Measurements from ENCODE around the gene OAT. TPM values are rescaled to one million over a fixed set of nuclear protein-coding genes. Genes with fewer than 3 reads are reported as not detected.
"Not testable (repeated sequence)": the region's sequence is repeated elsewhere in the genome, so short reads cannot be mapped to it uniquely, and the experiment has no call there.

OAT gene
- polyA plus RNA-seq, 12 donors = 52.7 to 163 (median 77.7) TPM; not detected in 1

DNA sequence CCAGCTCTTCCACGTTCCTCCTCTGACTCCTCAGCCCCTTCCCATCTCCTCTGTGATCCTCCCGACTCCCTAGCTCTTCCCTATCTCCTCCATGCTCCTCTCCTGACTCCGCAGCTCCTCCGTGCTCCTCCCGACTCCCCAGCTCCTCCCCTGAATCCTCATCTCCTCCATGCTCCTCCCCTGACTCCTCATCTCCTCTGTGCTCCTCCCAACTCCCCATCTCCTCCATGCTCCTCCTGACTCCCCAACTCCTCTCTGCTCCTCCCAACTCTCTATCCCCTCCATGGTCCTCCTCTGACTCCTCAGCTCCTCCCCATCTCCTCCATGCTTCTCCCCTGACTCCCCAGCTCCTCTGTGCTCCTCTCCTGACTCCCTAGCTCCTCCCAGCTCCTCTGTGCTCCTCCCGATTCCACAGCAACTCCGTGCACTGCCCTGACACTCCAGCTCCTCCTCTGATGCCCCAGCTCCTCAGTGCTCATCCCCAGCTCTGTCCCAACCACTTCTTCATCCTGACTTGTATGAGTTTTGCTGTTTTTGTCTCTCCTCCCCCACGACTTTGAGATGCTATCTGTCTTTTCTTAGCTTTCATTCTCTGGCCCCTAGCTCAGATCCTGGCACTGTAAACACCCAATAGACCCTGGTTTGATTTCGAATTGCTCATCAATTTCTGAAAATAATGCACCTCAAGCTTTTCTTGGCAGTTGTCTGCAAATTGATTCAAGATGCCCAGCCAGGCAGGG lies 38.3 kb downstream of the OAT start:
- DNase-seq = no peak

DNA sequence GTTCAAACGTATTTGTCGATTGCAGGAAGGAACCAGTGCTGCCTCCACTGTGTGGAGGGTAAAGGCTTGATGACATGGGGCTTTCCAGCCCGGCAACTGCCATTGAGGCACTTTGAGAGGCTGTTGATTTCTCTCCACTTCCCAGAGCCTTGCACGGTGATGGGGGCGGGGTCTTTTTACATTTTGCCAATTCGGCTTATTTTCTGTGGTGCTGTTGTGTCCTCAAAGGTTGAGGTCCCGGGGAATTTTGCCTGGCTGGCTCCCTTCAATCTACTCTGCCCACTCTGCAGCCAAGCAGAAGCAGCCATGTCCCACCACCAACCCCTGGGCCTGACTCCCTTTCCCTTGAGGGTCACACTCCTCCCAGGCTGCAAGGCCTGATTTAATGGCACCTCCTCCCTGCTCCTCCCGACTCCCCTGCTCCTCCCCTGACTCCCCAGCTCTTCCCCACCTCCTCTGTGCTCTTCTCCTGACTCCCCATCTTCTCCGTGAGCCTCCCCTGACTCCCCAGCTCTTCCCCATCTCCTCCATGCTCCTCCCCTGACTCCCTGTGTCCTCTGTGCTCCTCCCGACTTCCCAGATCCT lies 39.0 kb downstream of the OAT start:
- no peak for DNase-seq

DNA sequence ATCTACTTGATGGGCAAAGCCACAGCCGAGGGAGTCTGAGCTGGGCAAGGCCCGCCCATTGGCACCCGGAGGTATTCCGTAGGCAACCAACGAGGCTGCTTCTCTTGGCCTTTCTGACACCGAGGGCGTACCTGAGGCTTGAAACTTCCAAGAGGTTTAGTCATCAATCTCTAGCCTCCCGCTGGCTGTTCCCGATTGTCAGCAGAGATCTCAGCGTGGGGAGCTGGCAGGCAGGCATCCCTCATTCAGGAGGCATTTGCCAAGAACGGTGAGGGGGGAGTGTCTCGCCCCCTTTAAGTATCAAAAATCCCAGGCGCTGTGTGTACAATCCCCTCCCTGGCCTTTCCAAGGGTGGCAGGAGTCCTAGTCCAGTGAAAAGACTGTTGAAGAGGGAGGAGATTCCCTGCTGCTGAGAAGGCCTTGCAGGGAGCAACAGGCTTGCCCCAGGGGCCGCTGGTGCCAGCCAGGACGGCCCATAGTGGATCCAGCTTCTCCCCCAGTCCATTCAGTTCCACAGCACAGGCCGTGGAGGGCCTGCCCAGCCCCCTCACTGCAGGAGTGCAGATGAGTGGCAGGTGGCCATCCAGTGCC lies 39.7 kb downstream of the OAT start:
- DNase-seq = no peak

DNA sequence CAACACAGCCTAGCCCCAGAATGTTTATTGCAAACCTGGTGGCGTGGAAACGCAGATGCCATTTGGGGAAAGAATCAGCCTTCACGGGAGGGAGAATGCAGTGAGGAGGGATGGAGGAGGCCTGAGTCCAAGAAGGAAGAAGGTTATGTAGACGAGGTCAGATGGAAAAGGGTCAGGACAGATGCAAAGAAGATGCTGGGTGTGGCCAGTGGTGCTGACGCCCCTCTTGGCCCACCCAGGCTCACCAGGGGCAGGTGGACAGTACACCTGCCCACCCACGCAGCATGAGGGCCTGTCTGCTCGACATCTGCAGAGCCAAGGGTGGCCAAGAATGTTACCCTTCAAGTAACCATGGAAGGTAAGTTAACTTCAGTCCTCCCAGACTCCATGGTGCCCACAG lies 40.5 kb downstream of the OAT start:
- DNase-seq = no peak

DNA sequence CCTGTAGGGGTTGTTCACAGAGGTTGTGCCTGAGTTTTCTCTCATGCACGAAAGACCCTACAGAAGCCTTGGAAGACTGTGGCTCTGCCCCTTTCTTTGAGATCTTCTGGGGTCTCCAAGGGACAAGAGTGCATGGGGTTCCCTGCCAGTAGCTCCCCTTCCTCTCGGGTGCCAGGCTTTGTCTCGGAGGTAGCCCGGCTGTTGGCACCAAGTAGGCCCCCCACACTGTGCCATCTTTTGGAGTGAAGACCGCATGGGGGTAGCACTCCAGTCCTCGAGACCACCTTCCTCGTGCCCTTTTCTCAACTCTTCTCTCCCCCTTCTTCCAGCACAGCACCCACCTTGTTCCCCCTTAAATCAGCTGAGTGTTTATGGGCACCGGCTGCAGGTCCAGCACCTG lies 41.6 kb downstream of the OAT start:
- DNase-seq = no peak

DNA sequence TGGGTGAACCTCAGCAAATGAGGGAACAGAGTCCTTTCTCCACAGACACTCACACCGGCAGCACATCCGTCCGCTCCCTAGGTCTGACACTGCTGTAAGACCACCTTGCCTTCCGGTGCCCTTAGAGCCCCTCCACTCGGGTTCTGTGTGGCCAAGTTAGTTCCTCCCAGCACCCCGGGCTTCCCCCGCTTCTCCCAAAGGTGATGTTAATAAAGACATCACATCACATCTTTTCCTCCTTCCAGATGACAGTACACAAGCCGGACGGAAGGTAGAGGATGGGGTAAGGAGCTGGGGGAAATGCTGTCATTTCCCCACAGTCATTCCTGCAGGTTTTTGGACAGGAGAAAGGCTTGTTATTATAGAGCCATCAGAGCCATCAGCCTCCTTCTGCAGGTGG lies 42.3 kb downstream of the OAT start:
- no peak for DNase-seq

DNA sequence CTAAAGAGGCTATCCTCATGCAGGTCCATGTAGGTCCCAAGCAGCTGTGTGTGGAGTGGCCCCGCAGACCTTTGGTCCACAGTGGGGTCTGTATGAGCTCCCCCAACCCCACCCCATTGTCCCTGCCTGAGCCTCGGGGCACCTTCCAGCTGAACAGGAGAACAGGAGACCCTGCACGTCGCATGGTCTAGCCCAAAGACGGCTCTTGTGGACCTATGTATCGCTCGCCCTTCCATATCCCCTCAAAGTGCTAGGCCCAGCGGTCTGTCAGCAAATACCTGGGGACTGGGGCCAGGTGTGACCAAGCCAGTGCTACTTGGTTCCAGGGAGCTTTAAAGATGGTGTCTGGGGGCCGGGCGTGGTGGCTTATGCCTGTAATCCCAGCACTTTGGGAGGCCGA lies 43.0 kb downstream of the OAT start:
- DNase-seq = no peak

DNA sequence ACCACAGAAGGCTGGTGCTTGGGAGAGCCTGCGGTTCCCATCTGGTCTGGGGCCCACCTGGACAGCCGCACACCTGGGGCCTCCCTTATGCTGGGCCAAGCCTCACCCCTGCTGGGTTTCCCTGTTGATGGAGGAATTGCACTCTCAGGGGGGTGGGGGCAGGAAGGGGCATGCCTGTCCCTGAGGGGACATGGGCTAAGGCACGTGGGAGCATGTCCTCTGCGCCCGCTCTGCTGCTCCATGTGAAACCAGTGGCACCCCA lies 43.4 kb downstream of the OAT start:
- no peak for DNase-seq

DNA sequence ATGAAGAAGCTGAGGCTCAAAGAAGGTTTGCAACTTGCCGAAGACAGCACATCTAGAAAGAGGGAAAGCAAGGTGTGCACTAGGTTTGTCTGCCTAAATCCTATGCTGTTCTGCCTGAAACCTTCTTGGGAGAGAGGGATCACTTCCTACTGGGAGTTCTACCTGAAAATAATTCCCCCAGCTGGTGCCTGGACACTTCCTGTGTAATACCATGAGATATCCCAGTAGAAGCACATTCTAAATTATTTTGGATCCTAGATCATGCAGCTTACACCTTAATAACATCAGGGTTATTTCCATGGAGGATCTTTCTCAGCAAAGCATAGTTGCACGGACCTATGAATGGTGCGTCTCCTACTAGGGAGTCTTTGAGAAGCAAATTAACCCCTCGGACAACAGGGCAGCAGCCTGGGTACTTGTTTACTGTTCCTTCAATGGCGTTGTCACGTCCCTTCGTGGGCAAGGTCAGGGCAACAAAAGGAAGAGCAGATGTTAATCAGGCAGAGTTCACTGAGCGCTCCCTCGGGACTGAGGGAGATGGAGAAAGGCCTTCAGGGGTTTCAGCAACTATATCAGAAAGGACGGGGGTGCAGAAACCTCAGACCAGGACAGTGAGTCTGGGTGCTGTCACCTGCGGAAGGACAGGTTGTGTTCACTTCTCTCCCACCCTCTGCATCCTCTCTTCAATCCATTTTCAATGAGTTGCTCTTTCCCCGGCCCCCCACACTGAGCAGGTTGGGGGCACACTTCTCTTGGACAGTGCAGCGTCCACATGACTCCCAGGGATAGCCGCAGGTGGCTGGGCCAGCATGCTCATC lies 44.0 kb downstream of the OAT start:
- DNase-seq = no peak

DNA sequence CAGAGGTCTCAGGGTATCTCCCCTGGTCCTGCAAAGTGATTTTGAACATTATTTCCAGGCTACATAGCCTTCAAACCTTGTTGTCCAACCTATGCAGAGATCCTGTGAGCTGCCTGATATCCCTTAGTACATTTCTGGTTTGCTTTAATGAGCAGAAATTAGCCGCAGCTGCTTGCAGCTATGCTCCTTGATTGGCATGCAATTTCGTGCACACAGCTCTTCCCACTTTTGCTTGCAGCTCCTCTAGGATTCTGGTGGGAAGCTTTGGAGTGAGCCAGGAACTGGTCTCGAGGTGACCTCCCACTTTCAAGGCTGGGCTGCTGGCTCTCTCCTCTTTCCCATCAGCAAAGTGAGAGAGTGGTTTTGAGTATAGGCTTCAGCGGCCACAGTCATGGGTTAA lies 45.8 kb downstream of the OAT start:
- DNase-seq = no peak

DNA sequence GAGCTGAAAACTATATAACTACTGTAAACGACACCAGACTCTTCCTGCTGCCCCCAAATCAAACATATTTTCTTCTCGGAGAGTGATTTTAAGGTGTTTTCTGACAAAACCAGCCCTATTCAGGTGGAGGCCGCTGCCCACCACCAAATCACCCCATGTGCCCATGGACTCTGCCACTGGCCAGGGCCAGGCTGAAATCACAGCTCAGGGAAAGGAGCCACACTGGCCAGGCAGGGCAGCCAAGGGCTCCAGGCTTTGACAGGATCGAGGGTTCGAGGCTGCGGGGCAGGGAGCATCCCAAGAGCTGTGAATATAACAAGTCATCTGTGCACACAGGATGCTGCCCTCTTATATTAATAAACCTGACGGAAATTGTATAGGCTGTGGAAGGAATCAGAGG lies 48.3 kb downstream of the OAT start:
- no peak for DNase-seq

DNA sequence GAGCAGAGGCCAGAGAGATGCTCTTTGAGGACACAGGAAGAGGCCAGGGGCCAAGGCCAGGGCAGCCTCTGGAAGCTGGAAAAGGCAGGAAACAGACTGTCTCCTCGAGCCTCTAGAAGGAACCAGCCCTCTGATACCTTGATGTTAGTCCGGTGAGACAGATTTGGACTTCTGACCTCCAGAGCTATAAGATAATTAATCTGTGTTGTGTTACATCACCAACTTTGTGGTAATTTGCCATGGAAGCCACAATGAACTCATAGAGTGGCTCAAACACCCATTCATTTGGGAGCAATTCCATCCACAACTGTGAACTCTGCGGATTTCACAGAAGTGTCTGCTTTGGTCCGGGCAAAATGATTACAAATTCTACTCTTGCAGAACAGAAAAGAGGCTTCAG lies 48.7 kb downstream of the OAT start:
- no peak for DNase-seq

DNA sequence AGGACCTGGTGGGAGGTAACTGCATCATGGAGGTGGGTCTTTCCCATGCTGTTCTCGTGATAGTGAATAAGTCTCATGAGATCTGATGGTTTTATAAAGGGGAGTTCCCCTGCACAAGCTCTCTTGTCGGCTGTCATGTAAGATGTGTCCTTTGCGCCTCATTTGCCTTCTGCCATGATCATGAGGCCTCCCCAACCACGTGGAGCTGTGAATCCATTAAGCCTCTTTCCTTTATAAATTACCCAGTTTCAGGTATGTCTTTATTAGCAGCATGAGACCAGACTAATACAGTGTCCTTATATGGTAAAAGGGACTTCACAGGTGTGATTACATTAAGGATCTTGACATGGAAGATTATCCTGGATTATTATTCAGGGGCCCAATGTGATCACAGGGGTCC lies 49.2 kb downstream of the OAT start:
- not testable (repeated sequence) for DNase-seq

DNA sequence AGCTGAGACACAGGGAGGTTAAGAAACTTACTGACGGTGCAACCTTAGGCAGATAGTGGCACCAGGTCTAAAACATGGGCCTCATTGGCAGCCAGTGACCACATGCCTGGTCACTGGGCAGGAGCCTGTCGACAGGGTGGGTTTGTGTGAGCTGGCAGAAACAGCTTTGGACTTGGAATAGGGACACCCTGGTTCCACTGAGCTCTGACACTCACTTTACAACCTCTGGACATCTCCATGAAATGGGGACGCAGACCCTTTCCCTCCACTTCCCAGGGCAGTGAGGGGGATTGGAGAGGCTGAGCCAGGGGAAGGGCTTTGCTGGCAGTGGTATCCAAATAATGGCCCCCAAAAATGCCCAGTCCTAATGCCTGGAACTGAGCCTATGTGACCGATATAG lies 49.7 kb downstream of the OAT start:
- no peak for DNase-seq

DNA sequence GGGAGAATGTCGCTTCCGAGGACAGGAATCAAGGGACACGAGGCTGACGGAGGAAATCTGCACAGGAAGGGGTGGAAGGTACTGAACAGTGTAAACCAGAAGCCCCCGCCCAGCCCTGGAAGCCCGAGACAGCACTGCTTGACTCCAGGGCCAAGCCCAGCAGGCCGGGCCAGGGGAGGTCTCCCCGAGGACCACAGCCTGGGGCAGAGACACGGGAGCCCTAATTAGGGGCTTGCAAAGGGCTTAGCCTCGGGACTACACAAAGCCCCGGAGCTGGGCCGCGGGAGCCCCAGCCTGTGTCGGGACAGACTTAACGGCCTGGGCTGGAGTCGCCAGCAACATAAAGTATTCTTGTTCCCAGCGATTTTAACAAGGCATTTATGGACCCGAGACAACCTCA lies 50.8 kb downstream of the OAT start:
- no peak for DNase-seq

DNA sequence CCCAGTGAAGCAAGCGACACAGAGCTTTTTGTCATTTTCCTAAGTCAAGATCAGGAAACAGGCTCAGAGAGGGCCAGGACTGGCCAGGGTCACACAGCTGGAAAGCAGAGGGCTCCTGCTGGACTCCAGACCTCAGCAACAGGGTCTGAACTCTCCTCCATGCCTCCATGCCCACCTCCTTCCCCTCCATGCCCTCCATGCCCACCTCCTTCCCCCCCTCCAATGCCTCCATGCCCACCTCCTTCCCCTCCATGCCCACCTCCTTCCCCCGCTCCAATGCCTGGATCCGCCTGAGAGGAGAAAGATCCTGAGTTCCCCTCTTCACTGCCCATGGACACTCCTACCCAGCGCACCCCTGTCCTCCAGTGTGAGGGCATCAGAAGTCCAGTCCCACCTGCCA lies 51.3 kb downstream of the OAT start:
- no peak for DNase-seq

DNA sequence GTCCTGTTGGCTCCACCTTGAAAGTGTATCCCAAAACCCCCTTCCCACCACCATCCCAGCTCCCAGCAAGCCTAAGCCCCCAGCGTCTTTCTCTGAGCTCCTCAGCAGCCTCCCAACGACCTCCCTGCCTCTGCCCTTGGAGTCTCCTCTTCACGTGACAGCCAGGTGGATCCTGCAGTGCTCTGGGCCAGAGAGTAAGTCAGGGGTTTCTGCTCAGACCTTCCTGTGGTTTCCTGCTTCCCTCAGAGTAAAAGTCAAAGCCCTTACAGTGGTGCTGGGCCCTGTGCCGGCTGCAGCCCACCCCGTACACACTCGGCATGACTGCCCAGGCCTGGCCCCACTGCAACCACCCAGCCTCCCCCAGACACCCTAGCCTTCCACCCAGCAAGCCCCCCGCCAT lies 51.9 kb downstream of the OAT start:
- DNase-seq = no peak

DNA sequence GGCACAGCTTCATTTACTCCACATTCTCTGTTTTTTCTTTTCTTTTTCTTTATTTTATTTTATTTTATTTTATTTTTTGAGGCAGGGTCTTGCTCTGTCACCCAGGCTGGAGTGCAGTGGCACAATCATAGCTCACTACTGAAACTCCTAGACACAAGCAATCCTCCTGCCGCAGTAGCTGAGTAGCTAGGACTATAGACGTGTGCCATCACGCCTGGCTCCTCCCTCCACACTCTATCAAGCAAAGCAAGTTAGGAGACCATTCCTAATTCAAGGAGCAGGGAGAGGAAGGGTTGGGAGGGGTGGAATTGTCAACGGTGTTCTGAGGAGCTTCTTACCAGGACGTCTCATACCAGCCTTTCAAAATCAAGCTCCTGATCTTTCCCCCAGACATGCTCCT lies 52.4 kb downstream of the OAT start:
- no peak for DNase-seq

DNA sequence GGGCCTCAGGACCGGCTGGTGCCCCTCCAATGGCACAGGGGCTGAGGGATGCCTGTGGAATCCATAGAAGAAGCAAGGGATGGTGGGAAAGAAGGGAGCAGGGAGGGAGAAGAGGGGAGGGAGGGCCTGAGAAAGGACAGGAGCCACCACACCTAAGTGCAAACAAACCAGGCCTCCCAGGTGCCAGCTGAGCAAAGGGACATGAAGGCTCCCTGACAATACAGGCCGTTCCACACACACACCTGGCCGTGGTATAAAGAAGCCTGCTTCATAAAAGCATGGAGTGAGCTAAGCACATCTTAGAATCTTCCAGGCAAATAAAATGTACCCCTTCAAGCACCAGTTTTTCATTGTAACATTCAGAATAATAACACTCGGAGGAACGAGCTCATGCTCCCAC lies 54.0 kb downstream of the OAT start:
- no peak for DNase-seq

DNA sequence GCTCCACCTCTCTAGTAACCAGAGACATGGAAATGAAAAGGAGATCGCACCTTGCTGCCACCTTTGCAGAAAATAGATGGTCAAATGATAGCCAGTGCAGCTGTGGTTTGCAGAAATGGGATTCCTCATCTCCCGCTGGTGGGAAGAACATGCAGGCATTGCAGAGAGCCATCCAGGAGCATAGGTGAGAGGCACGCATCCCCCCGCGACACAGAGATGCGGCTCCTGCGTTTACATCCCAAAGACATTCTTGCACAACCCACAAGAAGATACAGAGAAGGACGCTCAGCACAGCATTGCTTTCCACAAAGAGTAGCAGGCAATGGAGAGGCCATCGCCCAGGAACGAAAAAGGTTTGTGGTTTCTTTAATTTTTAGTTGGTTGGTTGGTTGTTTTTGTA lies 56.2 kb downstream of the OAT start:
- DNase-seq = no peak

DNA sequence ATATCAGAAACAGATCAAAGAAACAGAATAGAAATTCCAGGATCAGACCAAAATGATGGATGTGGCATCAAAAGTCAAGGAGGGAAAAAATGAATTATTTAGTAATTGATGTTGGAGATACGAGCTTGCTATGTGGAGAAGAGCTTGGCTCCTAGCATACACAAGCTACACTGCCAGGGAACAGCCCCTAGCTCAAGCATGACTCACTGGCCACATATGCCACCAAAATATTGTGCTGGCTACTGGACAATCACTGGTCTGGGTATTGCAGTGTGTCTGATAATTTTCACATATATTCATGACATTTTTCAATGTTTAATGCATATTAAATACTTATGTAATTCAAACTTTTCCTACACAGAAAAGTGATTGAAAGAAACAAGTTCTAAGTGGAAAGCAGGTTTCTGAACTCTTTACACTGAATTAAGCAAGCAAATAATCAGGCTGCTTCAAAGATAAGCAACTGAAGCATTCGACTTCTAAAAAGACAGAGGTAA lies 59.3 kb downstream of the OAT start:
- no peak for DNase-seq

DNA sequence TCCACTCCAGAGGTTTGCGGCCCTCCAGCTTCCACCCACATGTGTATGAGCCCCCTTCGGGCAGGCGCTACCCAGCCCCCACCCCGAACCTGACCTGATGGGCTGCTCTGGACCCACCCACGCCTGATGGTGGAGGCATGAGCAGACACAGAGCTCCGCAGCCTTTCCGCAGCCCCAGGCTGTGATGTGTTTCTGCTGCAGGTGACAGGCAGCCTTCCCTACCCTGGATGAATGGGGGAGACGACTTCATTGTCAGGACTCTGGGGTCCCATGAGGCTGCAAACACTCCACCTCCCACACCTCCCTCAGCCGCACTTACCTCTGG lies 61.2 kb downstream of the OAT start:
- DNase-seq = no peak

Measured in muscle of arm (tissue), 12 donors.